ENCODE measurements around the gene MEDAG.

The MEDAG gene

GRCh38 chr13:30873499-30873898 lies 32.6 kb upstream of the MEDAG start:
- DNase-seq = no peak

GRCh38 chr13:30874111-30874510 lies 32.0 kb upstream of the MEDAG start:
- no peak for DNase-seq

DNA sequence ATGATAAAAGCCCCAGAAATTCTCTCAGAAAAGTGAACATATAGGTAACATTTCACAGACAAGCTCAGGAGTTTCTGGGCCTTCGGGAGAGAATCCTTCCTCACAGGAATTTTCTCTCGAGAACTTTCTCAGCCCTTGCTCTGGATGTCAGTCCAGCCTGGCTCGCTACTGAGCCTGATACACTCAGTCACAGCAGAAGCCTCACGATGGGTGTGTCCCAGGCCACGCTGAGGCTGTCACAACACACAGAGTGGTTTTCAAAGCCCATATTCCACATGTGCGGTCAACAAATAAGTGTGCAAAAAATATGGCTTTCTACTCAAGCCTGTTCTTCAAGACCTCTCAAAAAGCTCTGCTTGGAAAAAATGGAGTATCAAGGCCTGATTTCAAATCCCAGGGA lies 31.5 kb upstream of the MEDAG start:
- DNase-seq = no peak

DNA sequence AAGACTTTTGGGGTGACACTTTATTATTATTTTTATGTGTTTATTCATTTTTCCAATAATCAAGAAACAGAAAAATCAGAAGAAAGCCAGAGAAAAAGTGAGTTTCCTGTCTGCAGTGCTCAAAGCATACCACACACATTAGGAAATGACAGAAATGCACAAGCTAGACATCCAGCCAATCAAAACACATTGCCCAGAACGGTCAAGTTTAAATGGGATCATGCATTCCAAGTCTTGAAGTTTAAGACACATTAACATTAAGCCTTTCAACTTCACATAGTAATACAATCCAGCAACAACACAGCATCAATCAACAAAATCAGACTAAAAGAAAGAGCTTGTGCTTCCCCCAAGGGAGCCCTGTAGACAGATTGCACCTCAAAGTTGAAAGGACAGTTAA lies 28.7 kb upstream of the MEDAG start:
- no peak for DNase-seq

DNA sequence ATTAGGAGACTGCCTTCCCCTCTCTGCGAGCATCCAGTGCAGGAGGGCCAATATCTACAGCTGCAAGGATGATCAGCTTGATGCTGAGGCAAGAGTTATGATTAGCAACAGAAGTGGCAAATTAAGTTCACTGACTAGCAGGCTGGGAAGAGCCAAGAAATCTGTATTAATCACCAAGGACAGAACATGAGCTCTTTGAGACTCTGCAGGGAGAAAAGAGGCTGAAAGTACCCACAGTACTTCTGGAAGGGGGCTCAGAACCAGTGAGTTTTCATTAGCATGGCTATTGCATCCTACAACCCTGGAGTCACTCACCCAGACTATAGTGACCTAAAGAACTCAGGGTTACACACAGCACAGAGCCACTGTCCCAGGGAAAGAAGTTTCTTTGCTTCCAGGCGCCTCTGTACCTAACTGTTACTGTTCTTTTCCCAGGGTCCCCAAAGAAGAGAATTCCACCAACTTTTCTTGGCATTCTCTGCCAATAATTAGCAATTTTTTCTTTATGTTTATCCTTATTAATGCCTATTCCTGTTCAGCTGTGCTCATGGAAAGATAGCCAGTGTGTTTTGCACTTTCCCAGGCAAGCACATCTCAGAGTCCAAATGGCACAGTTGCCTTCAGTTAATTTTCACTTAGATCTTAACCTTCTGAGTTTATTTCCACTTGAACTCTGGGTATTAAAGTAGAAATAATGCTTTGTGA lies 25.8 kb upstream of the MEDAG start:
- no peak for DNase-seq

DNA sequence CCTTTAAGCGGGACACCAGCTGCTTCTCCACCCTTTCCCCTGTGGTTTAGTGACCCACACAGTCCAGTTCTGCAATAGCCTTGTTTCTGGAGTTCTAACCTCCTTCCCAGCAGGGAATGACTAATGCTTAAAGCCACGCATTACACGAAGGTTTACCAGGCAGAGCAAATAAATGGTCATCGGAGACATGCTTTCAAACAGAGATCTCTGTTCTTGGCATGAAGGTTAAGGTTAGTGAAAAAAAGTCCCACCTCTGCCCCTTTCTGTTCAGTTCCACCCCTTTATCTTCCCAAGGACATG lies 25.3 kb upstream of the MEDAG start:
- DNase-seq = no peak

- DNase-seq = no peak
Measured at GRCh38 chr13:30881191-30881651, 24.9 kb upstream of the MEDAG start.

DNA sequence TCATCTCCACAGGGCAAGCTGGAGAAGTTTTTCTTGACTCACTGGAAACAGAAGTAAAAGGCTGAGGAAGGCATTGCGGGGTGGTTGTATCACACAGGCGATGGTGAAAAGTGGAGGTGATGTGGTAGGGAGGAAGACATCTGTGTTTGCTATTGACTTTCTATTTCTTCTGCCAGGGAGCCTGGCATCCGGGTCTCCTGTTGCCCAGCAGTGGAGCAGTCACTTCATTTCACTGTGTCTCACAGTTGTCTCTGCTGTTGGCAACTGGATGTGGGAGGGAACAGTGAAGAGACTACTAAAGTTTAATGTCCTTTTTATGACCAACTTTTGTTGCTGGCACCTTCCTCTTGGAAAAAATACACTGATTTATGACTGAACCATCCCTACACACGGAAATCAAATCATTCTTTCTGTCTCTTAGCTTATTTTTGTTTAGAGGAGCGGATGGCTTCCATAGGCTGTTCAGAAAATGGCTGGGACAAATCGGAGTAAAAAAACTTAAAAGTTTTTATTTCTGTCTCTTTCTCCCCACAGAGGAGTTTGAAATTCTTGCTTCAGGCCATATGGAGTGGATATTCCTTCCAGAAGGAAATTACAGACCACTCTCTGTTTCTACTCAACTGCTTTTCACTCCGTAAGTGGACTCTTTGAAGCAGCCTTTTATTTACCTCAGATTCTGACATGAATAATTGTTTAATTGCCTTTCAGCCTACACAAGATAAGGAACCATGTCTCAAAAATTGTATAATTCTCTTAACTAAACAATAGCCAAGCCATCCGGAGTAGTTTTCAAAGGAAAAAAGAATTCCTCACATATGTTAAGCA lies 23.8 kb upstream of the MEDAG start:
- DNase-seq = no peak

GRCh38 chr13:30882996-30883766 lies 22.9 kb upstream of the MEDAG start:
- no peak for DNase-seq

- no peak for DNase-seq
Measured at GRCh38 chr13:30884543-30884942, 21.5 kb upstream of the MEDAG start.

- no peak for DNase-seq
Measured at GRCh38 chr13:30889196-30889690, 16.8 kb upstream of the MEDAG start.

GRCh38 chr13:30892966-30893365 lies 13.1 kb upstream of the MEDAG start:
- no peak for DNase-seq

GRCh38 chr13:30895773-30896172 lies 10.3 kb upstream of the MEDAG start:
- no peak for DNase-seq

DNA sequence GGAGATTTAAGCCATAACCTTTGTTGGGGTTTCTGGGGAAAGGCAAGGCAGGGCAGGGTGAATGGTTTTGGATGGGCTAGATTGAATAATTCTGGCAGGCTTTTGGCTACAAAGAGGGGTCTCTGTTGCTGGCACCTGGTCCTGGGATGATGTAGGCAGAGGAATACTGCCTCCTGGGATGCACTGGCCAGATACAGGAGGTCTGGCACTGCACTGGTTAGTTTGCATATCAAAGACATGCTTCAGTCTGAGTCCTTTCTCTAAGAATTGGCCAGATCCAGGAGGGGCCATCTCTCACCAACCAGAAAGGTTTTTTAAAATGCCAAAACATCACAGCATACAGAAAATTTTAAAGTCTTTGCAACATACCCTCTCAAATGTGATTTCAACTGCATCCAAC lies 8.0 kb upstream of the MEDAG start:
- no peak for DNase-seq

GRCh38 chr13:30898678-30899241 lies 7.3 kb upstream of the MEDAG start:
- no peak for DNase-seq

GRCh38 chr13:30900436-30900835 lies 5.6 kb upstream of the MEDAG start:
- no peak for DNase-seq

DNA sequence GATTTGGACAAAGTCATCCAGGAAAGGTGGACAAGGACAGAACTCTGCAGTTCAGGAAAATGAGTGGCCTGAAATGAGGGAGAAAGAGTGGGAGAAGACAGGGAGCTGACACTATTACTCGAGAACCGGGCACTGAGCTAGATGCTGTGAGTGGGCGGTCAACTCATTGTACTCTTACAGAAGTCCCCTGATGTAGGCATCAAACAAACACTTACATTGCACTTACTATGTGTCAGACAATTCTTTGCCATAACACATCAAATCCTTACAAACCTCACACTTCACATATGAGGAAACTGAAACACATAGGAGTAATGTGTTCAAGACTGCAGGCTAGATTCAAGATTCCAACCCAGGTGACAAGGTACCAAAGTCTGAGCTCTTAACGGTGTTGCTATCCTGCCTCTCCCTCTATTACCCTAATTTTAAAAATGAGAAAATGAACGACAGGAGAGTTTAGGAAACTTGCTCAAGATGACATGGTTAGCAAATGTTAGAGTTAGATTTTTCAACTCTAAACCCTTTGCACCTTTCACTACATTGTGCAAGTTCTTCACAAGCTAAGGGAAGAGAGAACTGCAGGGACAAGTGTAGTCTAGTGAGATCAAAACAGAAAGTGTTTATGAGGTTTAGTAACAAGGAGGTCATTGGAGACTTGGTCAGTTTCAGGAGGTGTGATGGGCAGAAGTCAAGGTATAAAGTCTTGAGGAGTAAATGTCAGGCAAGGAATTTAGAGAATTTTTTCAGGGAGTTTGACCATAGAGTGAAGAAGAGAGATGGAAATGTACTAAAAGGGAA lies 4.9 kb upstream of the MEDAG start:
- DNase-seq = no peak

DNA sequence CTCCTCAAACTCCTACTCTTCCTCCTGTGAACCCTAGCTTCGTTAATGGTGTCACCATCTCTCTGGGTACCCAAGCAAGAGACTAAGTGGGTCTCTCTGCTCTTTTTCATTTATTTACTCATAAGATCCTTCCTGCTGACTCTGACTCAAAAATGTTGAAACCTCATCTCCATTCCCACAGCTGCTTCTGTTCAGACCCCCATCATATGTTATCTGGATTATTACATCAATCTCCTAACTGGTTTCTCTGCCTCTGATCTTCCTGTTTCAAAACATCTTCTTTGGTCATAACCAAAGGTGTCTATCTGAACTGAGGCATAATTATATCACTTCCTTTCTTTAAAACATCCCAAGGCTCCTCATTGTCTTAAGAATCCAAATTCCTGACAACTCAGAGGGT lies 2.0 kb upstream of the MEDAG start:
- DNase-seq = no peak

DNA sequence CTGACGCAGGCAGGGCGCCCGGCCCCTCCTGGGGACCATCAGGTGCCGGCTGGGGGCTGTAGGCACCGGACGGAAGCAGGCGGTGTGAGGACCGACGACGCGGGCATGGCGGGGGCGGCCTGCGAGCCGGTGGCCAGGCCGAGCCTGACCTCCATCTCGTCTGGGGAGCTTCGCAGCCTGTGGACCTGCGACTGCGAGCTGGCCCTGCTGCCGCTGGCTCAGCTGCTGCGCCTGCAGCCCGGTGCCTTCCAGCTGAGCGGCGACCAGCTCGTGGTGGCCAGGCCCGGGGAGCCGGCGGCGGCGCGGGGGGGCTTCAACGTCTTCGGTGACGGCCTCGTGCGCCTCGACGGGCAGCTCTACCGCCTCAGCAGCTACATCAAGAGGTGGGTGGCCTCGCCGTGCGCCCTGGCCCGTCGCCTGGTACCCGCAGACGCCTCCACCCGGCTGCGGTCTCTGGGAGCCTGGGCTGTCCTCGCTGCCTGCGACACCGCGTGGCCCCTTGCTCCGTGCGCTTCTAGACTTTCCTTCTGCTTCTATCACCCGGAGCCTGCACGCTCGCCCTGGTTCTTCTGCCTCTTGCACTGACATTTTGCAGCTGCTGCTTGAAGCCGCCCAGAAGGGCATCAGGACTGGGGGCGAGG lies 460 bp downstream of the MEDAG start:
- DNase-seq = no peak

DNA sequence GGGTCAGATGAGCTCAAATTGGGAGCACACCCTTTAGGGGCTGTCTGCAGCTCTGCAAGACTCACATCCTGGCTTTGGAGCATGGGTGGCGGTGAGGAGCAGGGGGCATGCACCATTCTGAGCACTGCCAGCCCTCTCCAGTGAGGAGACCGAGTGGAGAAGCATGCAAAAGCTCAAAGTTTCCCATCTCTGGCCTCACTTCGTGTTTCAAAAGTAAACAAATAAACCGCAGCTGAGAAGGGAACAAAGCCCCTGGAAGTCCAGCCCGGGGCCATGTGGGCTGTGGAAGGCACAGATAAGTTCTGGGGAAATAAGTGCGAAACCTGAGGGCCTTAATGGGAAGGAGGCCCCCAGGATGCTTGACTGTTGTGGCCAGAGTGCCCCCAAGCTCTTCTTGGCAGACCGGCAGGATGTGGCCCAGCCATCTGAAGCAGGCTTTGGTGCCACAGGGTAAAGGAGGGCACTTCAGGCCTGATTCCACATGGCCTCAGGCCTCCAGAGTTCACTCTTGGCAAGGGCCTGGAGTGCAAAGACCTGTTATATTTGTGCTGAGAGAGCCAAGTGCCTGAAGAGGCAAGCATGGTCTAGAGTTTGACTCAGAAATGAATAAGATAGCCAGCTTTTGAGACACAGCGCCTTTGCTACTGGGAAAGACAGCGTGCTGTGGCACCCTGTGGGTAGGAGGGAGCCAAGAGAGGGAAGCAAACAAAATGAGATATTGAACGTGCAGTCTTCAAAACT lies 1.2 kb downstream of the MEDAG start:
- DNase-seq = no peak

- DNase-seq = no peak
Measured at GRCh38 chr13:30908416-30908980, 2.4 kb downstream of the MEDAG start.
